CD8-positive, alpha-beta memory T cell (primary cell): ENCODE data around the gene TRIM42. TPM values are rescaled to one million over a fixed set of nuclear protein-coding genes. Genes with fewer than 3 reads are reported as not detected.

Source experiments
- CTCF ChIA-PET: fragments of 350-600 bp; sonication (Branson Sonifier 250); formaldehyde crosslinking; loops from one replicate; lab custom pipeline; 2021; ENCODE audit warnings: antibody characterized with exemption; lab: Charles Lee
- POLR2A ChIA-PET: fragments of 350-600 bp; sonication (Branson Sonifier 250); formaldehyde crosslinking; loops from one replicate; lab custom pipeline; 2021; ENCODE audit warnings: antibody characterized with exemption; lab: Charles Lee
- DNase-seq, 5 donors: peaks; one replicate each; pipeline versions ENCODE4 v3.0.0 to v3.0.0-alpha.2; 2020 to 2022; ENCODE audit warnings: mixed read lengths in 1 of 5
- H3K27ac ChIP-seq: one replicate; pipeline ENCODE4 v1.7.0; 2013; ENCODE audit warnings: low read depth, mild to moderate bottlenecking, low read length, moderate library complexity
- H3K27me3 ChIP-seq: 2 replicates; pipeline ENCODE4 v1.7.0; 2013; ENCODE audit warnings: low read length, mild to moderate bottlenecking; ENCODE audit not compliant: insufficient read depth, poor library complexity, severe bottlenecking
- H3K36me3 ChIP-seq: 2 replicates; pipeline ENCODE4 v1.7.0; 2013; ENCODE audit warnings: mild to moderate bottlenecking, low read length, moderate library complexity; ENCODE audit not compliant: insufficient read depth
- H3K4me1 ChIP-seq: 2 replicates; pipeline ENCODE4 v1.7.0; 2013; ENCODE audit warnings: mild to moderate bottlenecking, low read length, moderate library complexity; ENCODE audit not compliant: insufficient read depth
- H3K4me3 ChIP-seq: 2 replicates; pipeline ENCODE4 v1.7.0; 2013; ENCODE audit warnings: mild to moderate bottlenecking, low read length
- H3K9me3 ChIP-seq: 2 replicates; pipeline ENCODE4 v1.7.0; 2013; ENCODE audit warnings: mild to moderate bottlenecking, low read length
- H3K27ac Mint-ChIP-seq, 8 donors: one replicate each; pipeline ENCODE4 v1.8.0; 2020 to 2021; ENCODE audit warnings: mixed read lengths in 8 of 8, mild to moderate bottlenecking in 6 of 8, inconsistent platforms in 3 of 8, moderate library complexity in 3 of 8
- H3K27me3 Mint-ChIP-seq, 2 donors: one replicate each; pipeline ENCODE4 v1.8.0; 2020 to 2021; ENCODE audit warnings: mixed read lengths in 2 of 2, mild to moderate bottlenecking in 1 of 2, moderate library complexity in 1 of 2
- H3K36me3 Mint-ChIP-seq, 3 donors: one replicate each; pipeline ENCODE4 v1.8.0; 2020 to 2021; ENCODE audit warnings: mixed read lengths in 3 of 3, inconsistent platforms in 1 of 3, mild to moderate bottlenecking in 1 of 3
- H3K4me1 Mint-ChIP-seq, 3 donors: one replicate each; pipeline ENCODE4 v1.8.0; 2020 to 2021; ENCODE audit warnings: mixed read lengths in 3 of 3, inconsistent platforms in 1 of 3, mild to moderate bottlenecking in 1 of 3
- H3K4me3 Mint-ChIP-seq, 7 donors: one replicate each; pipeline ENCODE4 v1.8.0; 2020 to 2021; ENCODE audit warnings: mixed read lengths in 7 of 7, mild to moderate bottlenecking in 6 of 7, moderate library complexity in 4 of 7, inconsistent platforms in 2 of 7
- H3K9me3 Mint-ChIP-seq, 5 donors: one replicate each; pipeline ENCODE4 v1.8.0; 2020 to 2022; ENCODE audit warnings: mixed read lengths in 5 of 5, mild to moderate bottlenecking in 3 of 5, moderate library complexity in 2 of 5, inconsistent platforms in 1 of 5
- polyA plus RNA-seq: library from polyadenylated mRNA; unstranded; fragments of 300-500 nt; fragmentation: Illumina TruSeq; gene quantifications from one replicate; pipeline ENCODE4 v1.2.3, GENCODE V29; 2021
- total RNA-seq, 2 experiments: library from RNA; stranded (reverse); gene quantifications; one replicate each; pipeline ENCODE4 v1.2.3, GENCODE V29; 2021

The TRIM42 gene
- not detected for total RNA-seq
- not detected for polyA plus RNA-seq

DNA sequence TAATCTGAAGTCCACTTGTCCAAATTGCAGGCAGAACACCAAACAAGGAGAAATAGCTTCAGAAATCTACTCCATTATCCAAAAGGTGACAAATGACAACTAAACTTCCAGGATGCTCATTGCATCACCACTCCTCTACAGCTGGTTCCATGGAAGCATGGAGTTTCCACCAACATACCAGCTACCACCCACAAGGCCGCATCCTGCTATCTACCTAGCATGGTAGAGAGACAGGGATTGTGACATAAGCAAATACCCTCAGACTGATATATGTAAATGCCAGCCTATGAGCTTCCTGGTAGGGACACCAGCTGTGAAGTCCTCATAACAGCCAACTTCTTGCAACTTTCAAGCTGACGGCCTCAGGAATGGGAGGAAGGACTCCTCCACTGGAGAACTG, at the start of gene TRIM42:
TRIM42 (plus strand) TSS at position 301 of the 400 bp plus-strand sequence. CDS start 166 bp downstream, outside the sequence.
- H3K27me3 Mint-ChIP-seq, result peaks cover 0 to 3% of the 10 kb centered on the region in 2 donors
- CTCF ChIA-PET, result no interaction called here
- Histone ChIP-seq H3K9me3 (no peaks in the 10 kb centered on the region), H3K4me3 (no peak within 1 kb of the TSS), H3K27ac (no peak within 1 kb of the TSS), H3K4me1 (no peaks in the 10 kb centered on the region), H3K36me3 (no peaks in the 10 kb centered on the region), H3K27me3 (no peaks in the 10 kb centered on the region)
- H3K27ac Mint-ChIP-seq, result no peak within 1 kb of the TSS
- H3K9me3 Mint-ChIP-seq, result peaks cover 0 to 7% (median 2%) of the 10 kb centered on the region in 5 donors
- DNase-seq, result no peak
- H3K4me1 Mint-ChIP-seq, result no peaks in the 10 kb centered on the region
- POLR2A ChIA-PET, result no interaction called here
- no peaks in the 10 kb centered on the region for H3K36me3 Mint-ChIP-seq
- H3K4me3 Mint-ChIP-seq, result no peak within 1 kb of the TSS

DNA sequence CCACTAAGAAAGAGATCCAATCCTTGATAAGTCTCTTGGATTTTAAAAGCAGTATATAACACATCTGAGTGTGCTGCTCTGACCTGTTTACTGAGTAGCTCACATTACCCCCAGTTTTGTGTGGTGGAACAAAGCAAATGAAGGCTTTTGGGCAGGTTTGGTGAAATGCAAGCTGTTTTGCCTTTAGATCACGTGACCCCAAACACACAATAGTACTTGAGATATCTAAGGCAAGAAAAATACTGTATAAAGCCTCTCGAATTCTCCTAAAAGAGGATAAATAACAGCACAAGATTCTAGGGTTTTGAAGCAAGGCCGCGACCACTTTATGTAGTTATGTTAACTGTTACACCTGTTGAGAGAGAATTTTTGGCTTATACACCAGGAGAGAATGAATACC, 49.3 kb upstream of the TRIM42 start:
- no peaks in the 10 kb centered on the region for H3K9me3 ChIP-seq
- no peaks in the 10 kb centered on the region for H3K36me3 ChIP-seq
- Mint-ChIP-seq H3K36me3 (no peaks in the 10 kb centered on the region), H3K9me3 (peaks cover 0 to 3% (median 0%) of the 10 kb centered on the region in 5 donors), H3K27ac (no peak overlapping the region), H3K4me1 (no peaks in the 10 kb centered on the region), H3K4me3 (no peak overlapping the region), H3K27me3 (peaks cover 0 to 2% of the 10 kb centered on the region in 2 donors)
- ChIA-PET CTCF (no interaction called here), POLR2A (no interaction called here)
- H3K27ac ChIP-seq, result no peak overlapping the region
- no peak for DNase-seq
- no peaks in the 10 kb centered on the region for H3K4me1 ChIP-seq
- no peak overlapping the region for H3K4me3 ChIP-seq
- H3K27me3 ChIP-seq, result no peaks in the 10 kb centered on the region

DNA sequence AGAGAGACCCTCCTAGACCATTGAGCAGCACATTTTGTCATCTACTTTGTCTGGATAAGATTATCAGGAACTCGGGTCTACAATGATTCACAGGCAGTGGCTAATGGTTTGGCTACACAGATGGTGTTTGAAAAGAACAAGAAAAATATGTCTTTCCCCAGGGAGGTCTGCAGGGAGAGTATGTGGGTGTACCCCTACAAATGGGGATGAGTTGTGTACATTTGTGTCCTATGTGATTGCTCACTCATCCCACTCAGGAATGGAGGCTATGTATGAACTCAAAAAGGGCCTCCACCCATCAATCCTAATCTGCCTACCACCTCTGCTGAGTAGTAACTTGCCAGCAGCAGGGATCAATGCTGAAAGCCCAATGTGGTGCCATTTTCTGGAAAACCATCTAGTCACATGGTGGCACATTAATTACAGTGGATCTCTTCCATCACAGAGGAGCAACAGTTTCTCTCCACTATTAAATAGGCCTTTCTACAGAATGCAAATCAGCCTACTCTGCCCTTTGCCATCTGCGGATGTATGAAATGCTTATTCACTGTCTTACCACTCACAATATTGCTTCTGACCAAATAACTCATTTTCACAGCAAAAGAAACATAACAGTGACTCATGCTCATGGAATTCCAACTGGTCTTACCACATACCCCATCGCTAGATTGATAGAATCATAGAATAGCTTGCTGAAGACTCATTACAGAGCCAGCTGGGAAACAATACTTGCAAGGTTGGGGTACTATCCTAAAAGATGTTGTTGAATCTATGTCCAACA, 48.3 kb upstream of the TRIM42 start:
- POLR2A ChIA-PET, result no interaction called here
- no peaks in the 10 kb centered on the region for H3K36me3 ChIP-seq
- H3K9me3 ChIP-seq, result no peaks in the 10 kb centered on the region
- no peak overlapping the region for H3K4me3 Mint-ChIP-seq
- peaks cover 0 to 2% of the 10 kb centered on the region in 2 donors for H3K27me3 Mint-ChIP-seq
- no peak overlapping the region for H3K27ac Mint-ChIP-seq
- no peak for DNase-seq
- no peaks in the 10 kb centered on the region for H3K27me3 ChIP-seq
- no peaks in the 10 kb centered on the region for H3K4me1 Mint-ChIP-seq
- H3K4me1 ChIP-seq, result no peaks in the 10 kb centered on the region
- no peak overlapping the region for H3K4me3 ChIP-seq
- H3K9me3 Mint-ChIP-seq, result peaks cover 0 to 3% (median 0%) of the 10 kb centered on the region in 5 donors
- no peak overlapping the region for H3K27ac ChIP-seq
- CTCF ChIA-PET, result no interaction called here
- no peaks in the 10 kb centered on the region for H3K36me3 Mint-ChIP-seq

DNA sequence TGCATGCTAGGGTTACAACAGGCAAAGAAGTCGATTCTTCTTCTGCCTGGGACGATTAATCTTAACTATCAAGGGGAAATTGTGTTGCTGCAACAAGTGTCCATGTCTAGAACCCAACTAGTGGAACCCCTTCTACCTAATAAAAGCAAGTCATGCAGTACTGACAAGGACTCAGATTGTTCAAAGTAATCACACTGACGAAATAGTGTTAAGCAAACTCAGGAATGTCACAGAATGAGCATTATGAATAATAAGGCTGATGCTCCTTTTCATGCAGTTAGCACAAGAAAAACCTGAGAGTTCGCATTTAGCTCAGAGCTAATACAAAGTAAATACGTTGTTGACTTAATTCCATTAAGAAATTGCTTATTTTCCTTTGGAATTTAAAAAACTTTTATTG, 47.5 kb upstream of the TRIM42 start:
- ChIA-PET POLR2A (no interaction called here), CTCF (no interaction called here)
- peaks cover 0 to 3% (median 0%) of the 10 kb centered on the region in 5 donors for H3K9me3 Mint-ChIP-seq
- H3K27me3 Mint-ChIP-seq, result peaks cover 0 to 4% of the 10 kb centered on the region in 2 donors
- DNase-seq, result no peak
- no peak overlapping the region for H3K27ac Mint-ChIP-seq
- no peak overlapping the region for H3K4me3 ChIP-seq
- H3K4me1 Mint-ChIP-seq, result no peaks in the 10 kb centered on the region
- H3K27me3 ChIP-seq, result no peaks in the 10 kb centered on the region
- no peak overlapping the region for H3K4me3 Mint-ChIP-seq
- H3K9me3 ChIP-seq, result no peaks in the 10 kb centered on the region
- H3K27ac ChIP-seq, result no peak overlapping the region
- no peaks in the 10 kb centered on the region for H3K36me3 ChIP-seq
- no peaks in the 10 kb centered on the region for H3K36me3 Mint-ChIP-seq
- no peaks in the 10 kb centered on the region for H3K4me1 ChIP-seq

DNA sequence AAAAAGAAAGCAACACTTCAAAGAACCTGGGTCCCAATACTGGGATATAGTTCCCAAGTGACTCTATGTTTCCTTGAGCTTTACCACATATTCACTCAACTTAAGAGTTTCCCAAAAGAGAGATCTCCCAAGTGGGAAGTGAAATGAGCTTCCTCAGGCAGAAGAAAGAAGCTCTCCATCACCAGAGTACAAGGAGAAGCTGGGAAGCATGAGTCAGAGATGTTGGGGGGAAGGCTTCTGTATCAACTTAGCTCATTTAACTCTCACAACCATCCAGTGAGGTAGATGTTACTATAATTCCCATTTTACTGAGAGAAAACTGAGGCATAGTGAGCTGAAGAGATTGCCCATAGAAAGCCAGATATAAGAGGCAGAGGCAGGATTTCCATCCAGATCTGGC, 47.0 kb upstream of the TRIM42 start:
- peaks cover 0 to 3% (median 0%) of the 10 kb centered on the region in 5 donors for H3K9me3 Mint-ChIP-seq
- no peaks in the 10 kb centered on the region for H3K36me3 Mint-ChIP-seq
- H3K4me3 Mint-ChIP-seq, result no peak overlapping the region
- H3K36me3 ChIP-seq, result no peaks in the 10 kb centered on the region
- CTCF ChIA-PET, result no interaction called here
- no peak overlapping the region for H3K4me3 ChIP-seq
- H3K4me1 ChIP-seq, result no peaks in the 10 kb centered on the region
- H3K27me3 Mint-ChIP-seq, result peaks cover 0 to 4% of the 10 kb centered on the region in 2 donors
- DNase-seq, result no peak
- H3K27ac Mint-ChIP-seq, result no peak overlapping the region
- no peaks in the 10 kb centered on the region for H3K9me3 ChIP-seq
- no peak overlapping the region for H3K27ac ChIP-seq
- H3K27me3 ChIP-seq, result no peaks in the 10 kb centered on the region
- POLR2A ChIA-PET, result no interaction called here
- no peaks in the 10 kb centered on the region for H3K4me1 Mint-ChIP-seq

DNA sequence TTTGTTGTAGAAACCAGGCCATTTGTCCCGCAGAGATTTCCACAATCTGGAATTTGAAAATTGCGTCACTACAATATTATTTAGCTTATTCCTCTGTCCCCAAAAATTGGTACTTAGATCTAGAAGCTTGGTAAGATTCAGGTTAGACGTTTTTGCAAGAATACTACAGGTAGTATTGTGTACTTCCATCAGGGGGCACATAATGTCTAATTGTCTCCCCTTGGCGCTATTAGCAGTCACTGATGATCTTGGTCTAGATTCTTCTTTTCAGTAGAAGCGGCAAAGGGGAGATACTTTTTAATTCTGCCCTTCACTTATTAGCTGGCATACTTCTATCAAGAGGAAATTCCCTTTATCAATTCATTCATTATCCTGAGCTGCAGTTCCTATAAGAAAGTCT, 42.6 kb upstream of the TRIM42 start:
- POLR2A ChIA-PET, result no interaction called here
- Histone ChIP-seq H3K27me3 (no peaks in the 10 kb centered on the region), H3K4me1 (no peaks in the 10 kb centered on the region), H3K27ac (no peak overlapping the region), H3K36me3 (no peaks in the 10 kb centered on the region), H3K9me3 (no peaks in the 10 kb centered on the region), H3K4me3 (no peak overlapping the region)
- peaks cover 0 to 5% (median 3%) of the 10 kb centered on the region in 5 donors for H3K9me3 Mint-ChIP-seq
- H3K4me3 Mint-ChIP-seq, result no peak overlapping the region
- DNase-seq, result no peak
- CTCF ChIA-PET, result no interaction called here
- no peak overlapping the region for H3K27ac Mint-ChIP-seq
- no peaks in the 10 kb centered on the region for H3K36me3 Mint-ChIP-seq
- no peaks in the 10 kb centered on the region for H3K4me1 Mint-ChIP-seq
- H3K27me3 Mint-ChIP-seq, result peaks cover 0 to 4% of the 10 kb centered on the region in 2 donors

DNA sequence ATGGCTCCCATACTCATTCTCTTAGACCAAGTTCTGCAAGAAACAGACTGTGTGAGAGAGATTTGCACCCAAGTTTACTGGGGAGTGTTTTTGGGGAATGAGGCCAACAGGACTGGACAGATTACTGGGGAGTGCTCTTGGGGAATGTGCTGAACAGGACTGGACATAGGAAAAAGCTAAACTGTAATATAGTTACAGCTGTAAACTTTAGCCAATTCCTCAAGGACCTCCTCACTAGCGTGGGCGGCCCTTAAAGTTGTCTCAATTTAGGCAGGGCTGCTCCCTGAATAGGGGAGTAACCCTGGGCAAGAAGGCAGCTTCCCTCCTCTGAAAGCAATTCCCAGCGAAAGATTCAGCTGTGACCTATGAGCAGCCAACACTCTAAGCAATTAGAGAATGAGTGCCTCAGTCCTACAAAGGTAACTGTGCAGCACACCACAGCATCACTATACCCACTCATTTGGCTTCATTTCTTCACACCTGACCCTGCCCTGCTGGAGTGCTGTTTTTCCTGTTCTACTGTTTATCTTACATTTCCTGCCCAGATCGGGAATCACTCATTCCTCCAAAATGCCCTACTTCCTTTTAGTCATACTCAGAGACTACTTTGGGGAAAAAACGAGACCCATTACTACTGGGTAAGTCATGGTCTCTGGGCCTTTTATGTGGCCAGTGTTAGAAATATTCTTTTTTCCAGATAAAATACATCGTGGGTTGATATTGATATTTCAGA, 41.3 kb upstream of the TRIM42 start:
- no peak overlapping the region for H3K4me3 Mint-ChIP-seq
- CTCF ChIA-PET, result no interaction called here
- H3K9me3 ChIP-seq, result no peaks in the 10 kb centered on the region
- POLR2A ChIA-PET, result no interaction called here
- no peaks in the 10 kb centered on the region for H3K36me3 ChIP-seq
- H3K27ac Mint-ChIP-seq, result no peak overlapping the region
- no peaks in the 10 kb centered on the region for H3K27me3 ChIP-seq
- no peak overlapping the region for H3K4me3 ChIP-seq
- no peak for DNase-seq
- peaks cover 0 to 5% (median 3%) of the 10 kb centered on the region in 5 donors for H3K9me3 Mint-ChIP-seq
- no peaks in the 10 kb centered on the region for H3K4me1 Mint-ChIP-seq
- no peaks in the 10 kb centered on the region for H3K4me1 ChIP-seq
- peaks cover 0 to 4% of the 10 kb centered on the region in 2 donors for H3K27me3 Mint-ChIP-seq
- H3K27ac ChIP-seq, result no peak overlapping the region
- no peaks in the 10 kb centered on the region for H3K36me3 Mint-ChIP-seq

DNA sequence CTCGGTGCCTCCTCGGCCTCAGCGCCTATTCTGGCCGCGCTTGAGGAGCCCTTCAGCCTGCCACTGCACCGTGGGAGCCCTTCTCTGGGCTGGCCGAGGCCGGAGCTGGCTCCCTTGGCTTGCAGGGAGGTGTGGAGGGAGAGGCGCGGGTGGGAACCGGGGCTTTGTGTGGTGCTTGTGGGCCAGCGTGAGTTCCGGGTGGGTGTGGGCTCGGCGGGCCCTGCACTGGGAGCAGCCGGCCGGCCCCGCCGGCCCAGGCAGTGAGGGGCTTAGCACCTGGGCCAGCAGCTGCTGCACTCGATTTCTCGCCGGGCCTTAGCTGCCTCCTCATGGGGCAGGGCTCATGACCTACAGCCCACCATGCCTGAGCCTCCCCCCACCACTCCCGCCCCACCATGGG, 26.6 kb upstream of the TRIM42 start:
- Histone ChIP-seq H3K36me3 (no peaks in the 10 kb centered on the region), H3K27ac (no peak overlapping the region), H3K4me1 (no peaks in the 10 kb centered on the region), H3K27me3 (no peaks in the 10 kb centered on the region), H3K9me3 (no peaks in the 10 kb centered on the region), H3K4me3 (no peak overlapping the region)
- no peak for DNase-seq
- Mint-ChIP-seq H3K4me1 (no peaks in the 10 kb centered on the region), H3K36me3 (no peaks in the 10 kb centered on the region), H3K9me3 (peaks cover 4 to 15% (median 8%) of the 10 kb centered on the region in 5 donors), H3K4me3 (no peak overlapping the region), H3K27ac (no peak overlapping the region), H3K27me3 (peaks cover 4 to 7% of the 10 kb centered on the region in 2 donors)
- CTCF ChIA-PET, result no interaction called here
- POLR2A ChIA-PET, result no interaction called here
